Measurements from ENCODE around the gene EVX2. TPM values are rescaled to one million over a fixed set of nuclear protein-coding genes. Genes with fewer than 3 reads are reported as not detected.
A peak's percentile ranks its signal among the peaks of the same experiment; 100 is the strongest.

EVX2 gene
- total and polyA plus RNA-seq, 2 of the 13 experiments (the other 11 are each of a cell fraction or from before 2014, with no cell fraction given) = not detected

- CTCF ChIA-PET (ENCODE audit: low intra/inter-chr PET ratio, low total read pairs) = no interaction called here
- Histone ChIP-seq H3K27ac (ENCODE audit: extremely low read length, insufficient read depth, low read length) (no peak overlapping the region), H3K4me3 (replicated peaks in 1 of 3; ENCODE audit: insufficient read depth in 1 of 3, low read depth in 2 of 3, low read length in 3 of 3) (no peak overlapping the region), H3K27me3 (ENCODE audit: control insufficient read depth in 1 of 2, insufficient read depth in 2 of 2, low read length in 2 of 2) (peaks cover 0 to 8% of the 10 kb centered on the region in 2 experiments; a peak in 1 of 5 replicates), H3K9me3 (ENCODE audit: low read length) (no peaks in the 10 kb centered on the region), H3K79me2 (ENCODE audit: insufficient read depth, low read length) (no peaks in the 10 kb centered on the region), H3K36me3 (replicated peaks in 1 of 2; ENCODE audit: control insufficient read depth in 1 of 2, insufficient read depth in 2 of 2, low read length in 2 of 2) (no peaks in the 10 kb centered on the region), H3K4me1 (ENCODE audit: insufficient read depth, low read length) (no peaks in the 10 kb centered on the region), H2AFZ (ENCODE audit: low read length) (no peak overlapping the region), H3K4me2 (ENCODE audit: low read depth, low read length) (no peak overlapping the region), H4K20me1 (ENCODE audit: insufficient read depth, low read length) (no peaks in the 10 kb centered on the region), H3K9ac (ENCODE audit: insufficient read depth, low read depth, low read length) (no peak overlapping the region)
- BruUV-seq (replicated peaks) = no TSS peak
- TF ChIP-seq HNF1A (IDR thresholded peaks at IDR 0.05; ENCODE audit: low read depth) (no peak), HNF1A (CRISPR knock-in tag; IDR thresholded peaks at IDR 0.05; ENCODE audit: borderline replicate concordance) (no peak), MAFK (conservative IDR thresholded peaks at IDR 0.05 in 1 of 2, IDR thresholded peaks at IDR 0.05 in 1 of 2; ENCODE audit: low read length in 2 of 2) (peak in 1 of 2 experiments; percentile 45; a peak in 2 of 4 replicates)
- FAIRE-seq = no peak
- ATAC-seq = no peak
- intact Hi-C loops (cut with micrococcal nuclease; ENCODE audit: unreplicated experiment) (no loop called here), in situ Hi-C loops (cut with HindIII; ENCODE audit: extremely low pct_ligation_motif_present, low pct_unique_long_range_greater_than_20kb) (no loop called here)
- no peak for DNase-seq (ENCODE audit: low spot score)
- WGBS (ENCODE audit: low lambda C conversion rate) = 2% methylated on average over 3 of the region's 3 CpGs
- POLR2A ChIA-PET = no interaction called here
These were observed 44.4 kb downstream of the EVX2 start for GRCh38 chr2:176039375-176039774.

- 39% methylated on average over 2 of the region's 2 CpGs for WGBS (ENCODE audit: low lambda C conversion rate)
- BruUV-seq (replicated peaks) = no TSS peak
- H2AFZ ChIP-seq (ENCODE audit: low read length) = no peak overlapping the region
These were observed 45.1 kb downstream of the EVX2 start for GRCh38 chr2:176038694-176039093.

More at GRCh38 chr2:176038694-176039093, 45.1 kb downstream of the EVX2 start:
- DNase-seq (ENCODE audit: low spot score) (no peak), ATAC-seq (no peak), FAIRE-seq (no peak)
- H3K27me3 ChIP-seq (ENCODE audit: control insufficient read depth in 1 of 2, insufficient read depth in 2 of 2, low read length in 2 of 2) = peaks cover 0 to 8% of the 10 kb centered on the region in 2 experiments; a peak in 1 of 5 replicates
- no peak overlapping the region for H3K4me3 ChIP-seq (replicated peaks in 1 of 3; ENCODE audit: insufficient read depth in 1 of 3, low read depth in 2 of 3, low read length in 3 of 3)
- H3K36me3 ChIP-seq (replicated peaks in 1 of 2; ENCODE audit: control insufficient read depth in 1 of 2, insufficient read depth in 2 of 2, low read length in 2 of 2) = no peaks in the 10 kb centered on the region
- H3K4me2 ChIP-seq (ENCODE audit: low read depth, low read length) = no peak overlapping the region
- in situ Hi-C loops (cut with HindIII; ENCODE audit: extremely low pct_ligation_motif_present, low pct_unique_long_range_greater_than_20kb) = no loop called here
- H3K9me3 ChIP-seq (ENCODE audit: low read length) = no peaks in the 10 kb centered on the region
- intact Hi-C loops (cut with micrococcal nuclease; ENCODE audit: unreplicated experiment) = no loop called here
- ChIA-PET CTCF (ENCODE audit: low intra/inter-chr PET ratio, low total read pairs) (no interaction called here), POLR2A (no interaction called here)
- no peak overlapping the region for H3K9ac ChIP-seq (ENCODE audit: insufficient read depth, low read depth, low read length)
- H4K20me1 ChIP-seq (ENCODE audit: insufficient read depth, low read length) = no peaks in the 10 kb centered on the region
- H3K79me2 ChIP-seq (ENCODE audit: insufficient read depth, low read length) = no peaks in the 10 kb centered on the region
- no peak overlapping the region for H3K27ac ChIP-seq (ENCODE audit: extremely low read length, insufficient read depth, low read length)
- TF ChIP-seq CENPBD1 (CRISPR knock-in tag; IDR thresholded peaks at IDR 0.05; ENCODE audit: borderline replicate concordance, low read depth) (no peak), NFYB (CRISPR knock-in tag; IDR thresholded peaks at IDR 0.05) (peak; percentile 36; the same call in 1 of the 2 replicates), NFRKB (IDR thresholded peaks at IDR 0.05) (no peak), AGO2 (optimal IDR thresholded peaks at IDR 0.05; ENCODE audit: low read depth, low read length) (no peak)
- no peaks in the 10 kb centered on the region for H3K4me1 ChIP-seq (ENCODE audit: insufficient read depth, low read length)

All from HepG2 (cell line).